K562 (cell line): ENCODE results near the gene SLC66A3. TPM values are rescaled to one million over a fixed set of nuclear protein-coding genes. Genes with fewer than 3 reads are reported as not detected.

ENCODE experiments used
- BCL6 ChIP-seq: fragments of 250-450 bp; sonication (Bioruptor Pico); IDR thresholded peaks from 2 replicates; pipeline ENCODE4 v1.4.0; 2020
- BCOR ChIP-seq: fragments of 450-650 bp; IDR thresholded peaks from 2 replicates; pipeline ENCODE4 v1.6.1; 2016
- C11orf30 ChIP-seq: fragments of 450-650 bp; IDR thresholded peaks from 2 replicates; pipeline ENCODE4 v1.6.1; 2016; ENCODE audit warnings: low read depth, mild to moderate bottlenecking
- CLOCK ChIP-seq: fragments of 250-450 bp; sonication (Bioruptor Pico); IDR thresholded peaks from 2 replicates; pipeline ENCODE4 v1.4.0; 2020; ENCODE audit warnings: mild to moderate bottlenecking, moderate library complexity, borderline replicate concordance
- FOSL1 ChIP-seq: fragments of 200-800 bp; sonication (Bioruptor generic); conservative IDR thresholded peaks from 2 replicates; pipeline ENCODE4 v1.6.1; 2016; ENCODE audit warnings: missing genetic modification characterization, missing compliant biosample characterization
- HOXB6 ChIP-seq: fragments of 250-450 bp; sonication (Bioruptor Pico); IDR thresholded peaks from 2 replicates; pipeline ENCODE4 v1.5.1; 2022; ENCODE audit warnings: mild to moderate bottlenecking, borderline replicate concordance
- KAT7 ChIP-seq: sonication (generic); formaldehyde crosslinking; IDR thresholded peaks from 2 replicates; pipeline ENCODE4 v1.8.0; 2022; ENCODE audit warnings: missing genetic modification reagents, mild to moderate bottlenecking, borderline replicate concordance
- KLF10 ChIP-seq: fragments of 250-450 bp; sonication (Bioruptor Pico); IDR thresholded peaks from 2 replicates; pipeline ENCODE4 v1.6.1; 2021; ENCODE audit warnings: matching md5 sums
- KLF13 ChIP-seq: fragments of 450-650 bp; IDR thresholded peaks from 2 replicates; pipeline ENCODE4 v1.6.1; 2016; ENCODE audit warnings: missing genetic modification characterization, low read depth, mild to moderate bottlenecking, missing compliant biosample characterization, moderate library complexity, borderline replicate concordance
- KLF16 ChIP-seq: IDR thresholded peaks from 2 replicates; pipeline ENCODE4 v1.6.1; 2016; ENCODE audit warnings: antibody characterized with exemption
- PCBP1 ChIP-seq: fragments of 200-400 bp; formaldehyde crosslinking; IDR thresholded peaks from 2 replicates; pipeline ENCODE4 v1.6.1; 2018; ENCODE audit warnings: mild to moderate bottlenecking, low read depth, low read length; ENCODE audit not compliant: poor library complexity, severe bottlenecking
- POU5F1 ChIP-seq: fragments of 150-350 bp; IDR thresholded peaks from 2 replicates; pipeline ENCODE4 v1.6.1; 2014; ENCODE audit warnings: borderline replicate concordance, low read length, low read depth, mild to moderate bottlenecking; ENCODE audit not compliant: partially characterized antibody
- RFX1 ChIP-seq: fragments of 450-650 bp; IDR thresholded peaks from 2 replicates; pipeline ENCODE4 v1.6.1; 2016; ENCODE audit warnings: mild to moderate bottlenecking, moderate library complexity
- TBP ChIP-seq: optimal IDR thresholded peaks from 2 replicates; pipeline ENCODE3; 2011; ENCODE audit warnings: low read depth, low read length, improper control_type of control experiment
- ZNF609 ChIP-seq: sonication (generic); formaldehyde crosslinking; IDR thresholded peaks from 2 replicates; pipeline ENCODE4 v1.8.1; 2023; ENCODE audit warnings: missing genetic modification reagents, mild to moderate bottlenecking, borderline replicate concordance
- ZNF766 ChIP-seq: fragments of 200-800 bp; sonication (Bioruptor generic); conservative IDR thresholded peaks from 2 replicates; pipeline ENCODE4 v1.6.1; 2016; ENCODE audit warnings: missing genetic modification characterization, missing compliant biosample characterization
- polyA plus RNA-seq, 8 experiments: library from polyadenylated mRNA; depleted of rRNA in 4 of 8; stranded (reverse) in 5 of 8; unstranded in 3 of 8; fragments of >200 nt; fragmentation: Nextera tagmentation in 2 of 8; fragmentation: Illumina TruSeq in 1 of 8; extraction: Ambion mirVana in 2 of 8; extraction: Trizol in 1 of 8; gene quantifications; 2 replicates each; pipeline versions ENCODE4 v1.2.1 to v1.2.3, GENCODE V29; 2011 to 2014; ENCODE audit warnings: inconsistent platforms in 1 of 8, missing spikeins in 1 of 8
- total RNA-seq, 7 experiments: library from RNA; depleted of rRNA in 6 of 7; stranded (reverse); fragments of >200 nt in 6 of 7; fragmentation: Illumina TruSeq in 2 of 7; extraction: Trizol in 2 of 7; gene quantifications; 2 replicates each; pipeline versions ENCODE4 v1.2.1 to v1.2.3, GENCODE V29; 2011 to 2021; ENCODE audit warnings: low replicate concordance in 1 of 7
- TF ChIP-seq, protein P1 (sequence below): fragments of 450-650 bp; IDR thresholded peaks from 2 replicates; pipeline ENCODE4 v1.6.1; 2018; ENCODE audit warnings: mild to moderate bottlenecking, low read depth; ENCODE audit not compliant: partially characterized antibody
- TF ChIP-seq, protein P2 (sequence below): sonication (generic); formaldehyde crosslinking; IDR thresholded peaks from 2 replicates; pipeline ENCODE4 v1.8.0; 2022; ENCODE audit warnings: missing genetic modification reagents, mild to moderate bottlenecking, borderline replicate concordance

The SLC66A3 gene
- total and polyA plus RNA-seq, 9 of the 15 experiments (the other 6 are each of a cell fraction or from before 2014, with no cell fraction given): 2.8 to 30.0 (median 9.1) TPM

- TF ChIP-seq, protein P1, sequence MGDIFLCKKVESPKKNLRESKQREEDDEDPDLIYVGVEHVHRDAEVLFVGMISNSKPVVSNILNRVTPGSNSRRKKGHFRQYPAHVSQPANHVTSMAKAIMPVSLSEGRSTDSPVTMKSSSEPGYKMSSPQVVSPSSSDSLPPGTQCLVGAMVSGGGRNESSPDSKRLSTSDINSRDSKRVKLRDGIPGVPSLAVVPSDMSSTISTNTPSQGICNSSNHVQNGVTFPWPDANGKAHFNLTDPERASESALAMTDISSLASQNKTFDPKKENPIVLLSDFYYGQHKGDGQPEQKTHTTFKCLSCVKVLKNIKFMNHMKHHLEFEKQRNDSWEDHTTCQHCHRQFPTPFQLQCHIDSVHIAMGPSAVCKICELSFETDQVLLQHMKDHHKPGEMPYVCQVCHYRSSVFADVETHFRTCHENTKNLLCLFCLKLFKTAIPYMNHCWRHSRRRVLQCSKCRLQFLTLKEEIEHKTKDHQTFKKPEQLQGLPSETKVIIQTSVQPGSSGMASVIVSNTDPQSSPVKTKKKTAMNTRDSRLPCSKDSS: no peak
- no peak for TF ChIP-seq KLF10 (CRISPR knock-in tag)
- TF ChIP-seq, protein P2, sequence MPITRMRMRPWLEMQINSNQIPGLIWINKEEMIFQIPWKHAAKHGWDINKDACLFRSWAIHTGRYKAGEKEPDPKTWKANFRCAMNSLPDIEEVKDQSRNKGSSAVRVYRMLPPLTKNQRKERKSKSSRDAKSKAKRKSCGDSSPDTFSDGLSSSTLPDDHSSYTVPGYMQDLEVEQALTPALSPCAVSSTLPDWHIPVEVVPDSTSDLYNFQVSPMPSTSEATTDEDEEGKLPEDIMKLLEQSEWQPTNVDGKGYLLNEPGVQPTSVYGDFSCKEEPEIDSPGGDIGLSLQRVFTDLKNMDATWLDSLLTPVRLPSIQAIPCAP (CRISPR knock-in tag): no peak
- 0 out of 2 replicates have a peak, but pooled peaks have one; percentile 24 for TF ChIP-seq FOSL1 (tag)
- no peak for TF ChIP-seq C11orf30
- TF ChIP-seq ZNF609 (CRISPR knock-in tag): no peak
- TF ChIP-seq POU5F1: no peak
- TF ChIP-seq KAT7 (CRISPR knock-in tag): no peak
- TF ChIP-seq PCBP1: no peak
- TF ChIP-seq KLF13: no peak
- no peak for TF ChIP-seq ZNF766 (CRISPR knock-in tag)
- TF ChIP-seq BCL6 (CRISPR knock-in tag): no peak
- peak; percentile 68; the same call in 1 of the 2 replicates for TF ChIP-seq BCOR
- no peak for TF ChIP-seq KLF16
- no peak for TF ChIP-seq HOXB6 (CRISPR knock-in tag)
- TF ChIP-seq TBP: no peak
- no peak for TF ChIP-seq CLOCK
- TF ChIP-seq RFX1: no peak
These were observed 34.0 kb upstream of the SLC66A3 start (continued) for GRCh38 chr2:11121099-11121822.
